Measurements from ENCODE around the gene PBX1. TPM values are rescaled to one million over a fixed set of nuclear protein-coding genes. Genes with fewer than 3 reads are reported as not detected.

The PBX1 gene
- total RNA-seq, 2 donors from 2014 or later = 0.80 to 16.6 TPM

DNA sequence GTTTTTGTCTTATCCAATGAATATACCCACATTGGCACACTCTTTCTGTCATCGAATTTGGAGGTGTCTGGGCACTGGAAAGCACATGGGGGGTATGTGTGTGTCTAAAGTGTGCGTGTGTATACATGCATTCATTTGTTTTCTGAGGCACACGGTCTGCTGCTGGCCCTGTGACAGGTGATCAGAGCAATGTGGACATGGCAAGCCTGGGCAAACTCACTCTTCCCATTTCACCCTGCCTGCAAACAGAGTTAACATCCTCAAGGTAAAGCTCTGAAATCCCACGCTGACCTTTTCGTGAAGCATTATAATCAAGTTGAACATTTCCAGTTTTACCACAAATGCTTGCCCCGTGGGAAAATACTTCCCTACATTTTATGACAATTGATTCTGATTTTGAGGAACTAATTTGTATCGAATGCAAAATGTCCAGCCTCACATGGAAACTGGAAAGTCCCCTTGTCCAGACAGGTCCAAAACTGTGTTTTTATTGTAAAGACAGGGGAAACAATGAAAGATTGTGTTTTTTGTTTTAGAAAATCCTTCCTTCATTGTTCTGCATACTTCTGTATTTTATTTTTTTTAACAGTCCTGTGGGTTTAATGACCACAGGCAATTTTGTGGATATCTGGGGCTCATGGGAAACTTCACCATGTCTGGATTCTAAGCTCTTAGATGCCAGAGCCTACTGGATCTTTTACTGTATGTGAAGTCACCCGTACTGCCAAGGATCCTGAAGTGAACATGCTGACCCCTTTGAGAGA lies 160.9 kb downstream of the PBX1 start:
- Mint-ChIP-seq H3K36me3 (ENCODE audit: low read depth) (no peaks in the 10 kb centered on the region), H3K27me3 (no peaks in the 10 kb centered on the region), H3K4me3 (no peak overlapping the region), H3K27ac (no peak overlapping the region), H3K4me1 (peaks cover 3% of the 10 kb centered on the region)
- DNase-seq = no peak
- ATAC-seq = no peak
- no peaks in the 10 kb centered on the region for H3K9me3 ChIP-seq (ENCODE audit: control insufficient read depth, low read length, poor library complexity, severe bottlenecking)

DNA sequence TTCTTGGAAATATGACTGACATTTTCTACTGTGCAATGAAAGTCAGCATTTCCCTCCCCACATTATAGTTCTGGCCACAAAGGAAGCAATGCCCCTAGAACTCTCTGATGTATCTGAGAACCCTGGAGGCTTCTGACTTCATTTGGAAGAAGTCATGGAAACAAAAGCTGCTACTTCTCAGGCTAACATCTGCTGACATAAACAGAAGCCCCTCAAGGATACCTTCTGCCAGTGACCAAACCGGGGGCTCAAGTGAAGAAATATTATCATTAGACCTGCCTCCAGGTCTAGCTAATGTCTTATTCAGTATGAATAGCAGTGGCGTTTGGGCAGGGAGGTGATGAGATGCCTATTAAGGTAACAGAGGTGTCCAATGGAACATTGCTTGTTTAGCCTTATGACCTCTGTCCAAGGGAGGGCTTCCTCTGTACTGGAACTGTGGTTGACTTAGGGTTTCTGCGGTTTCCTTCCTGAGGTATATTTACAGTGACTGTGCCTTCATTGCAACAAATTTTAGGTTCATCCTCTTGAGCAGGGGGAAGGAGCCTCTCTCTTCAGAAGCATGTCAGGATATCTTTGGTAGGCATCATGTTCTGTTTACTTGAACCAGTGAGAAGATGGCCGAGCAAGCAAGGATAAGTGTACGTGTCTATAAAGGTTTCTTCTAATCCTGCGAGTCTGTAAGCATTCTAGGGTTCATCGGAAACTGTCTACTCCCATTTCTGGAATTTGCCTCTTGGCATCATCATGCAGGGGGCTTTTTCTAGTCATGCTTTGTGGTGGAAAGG lies 161.7 kb downstream of the PBX1 start:
- no peaks in the 10 kb centered on the region for H3K36me3 Mint-ChIP-seq (ENCODE audit: low read depth)
- H3K4me3 Mint-ChIP-seq = no peak overlapping the region
- H3K9me3 ChIP-seq (ENCODE audit: control insufficient read depth, low read length, poor library complexity, severe bottlenecking) = no peaks in the 10 kb centered on the region
- H3K27ac Mint-ChIP-seq = no peak overlapping the region
- peaks cover 3% of the 10 kb centered on the region for H3K4me1 Mint-ChIP-seq
- H3K27me3 Mint-ChIP-seq = no peaks in the 10 kb centered on the region
- DNase-seq (no peak), ATAC-seq (no peak)

DNA sequence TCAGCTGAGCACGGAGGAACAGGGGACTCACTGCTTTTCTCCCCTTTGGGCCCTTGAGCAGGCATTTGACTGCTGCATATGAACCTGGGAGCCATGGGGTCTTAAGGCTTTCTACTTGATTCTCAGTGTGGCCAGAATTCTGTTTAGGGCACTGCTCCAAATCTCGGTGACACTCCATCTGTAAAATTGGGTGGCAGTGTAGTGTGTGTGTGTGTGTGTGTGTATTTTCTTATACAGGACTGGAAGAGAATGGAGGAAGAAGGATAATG lies 162.2 kb downstream of the PBX1 start:
- Mint-ChIP-seq H3K4me3 (no peak overlapping the region), H3K27ac (no peak overlapping the region)

DNA sequence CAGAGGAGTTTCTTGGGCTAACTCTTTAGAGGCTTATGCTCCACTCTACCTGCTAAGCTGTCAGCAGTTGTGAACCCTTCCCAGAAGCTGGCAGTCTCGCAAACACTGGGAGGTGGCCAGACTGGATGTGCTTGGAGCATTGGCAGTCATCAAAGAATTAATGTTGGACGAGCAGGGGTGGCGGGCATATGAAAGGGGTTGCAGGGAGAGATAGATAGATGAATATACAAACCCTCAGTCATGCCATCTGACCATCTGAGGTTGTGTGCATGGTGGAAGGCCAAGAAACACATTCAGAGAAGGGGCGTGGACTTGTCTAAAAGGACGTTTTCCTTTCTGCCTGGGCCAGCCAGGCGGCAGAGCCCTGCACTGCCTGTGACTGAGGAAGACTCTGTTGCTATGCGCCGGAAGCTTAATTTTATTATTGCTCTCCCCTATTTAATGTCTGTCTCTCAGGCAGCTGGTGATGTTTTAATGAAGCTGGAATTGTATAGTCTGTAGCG lies 164.4 kb downstream of the PBX1 start:
- no peak for ATAC-seq
- no peak for DNase-seq
- no peaks in the 10 kb centered on the region for H3K27me3 Mint-ChIP-seq
- no peaks in the 10 kb centered on the region for H3K9me3 ChIP-seq (ENCODE audit: control insufficient read depth, low read length, poor library complexity, severe bottlenecking)
- H3K27ac Mint-ChIP-seq = no peak overlapping the region
- H3K4me3 Mint-ChIP-seq = no peak overlapping the region
- peaks cover 3% of the 10 kb centered on the region for H3K4me1 Mint-ChIP-seq
- H3K36me3 Mint-ChIP-seq (ENCODE audit: low read depth) = no peaks in the 10 kb centered on the region

More for the DNA sequence above, 162.2 kb downstream of the PBX1 start:
- no peaks in the 10 kb centered on the region for H3K27me3 Mint-ChIP-seq
- DNase-seq (no peak), ATAC-seq (no peak)
- H3K4me1 Mint-ChIP-seq = peaks cover 3% of the 10 kb centered on the region
- no peaks in the 10 kb centered on the region for H3K9me3 ChIP-seq (ENCODE audit: control insufficient read depth, low read length, poor library complexity, severe bottlenecking)
- no peaks in the 10 kb centered on the region for H3K36me3 Mint-ChIP-seq (ENCODE audit: low read depth)

DNA sequence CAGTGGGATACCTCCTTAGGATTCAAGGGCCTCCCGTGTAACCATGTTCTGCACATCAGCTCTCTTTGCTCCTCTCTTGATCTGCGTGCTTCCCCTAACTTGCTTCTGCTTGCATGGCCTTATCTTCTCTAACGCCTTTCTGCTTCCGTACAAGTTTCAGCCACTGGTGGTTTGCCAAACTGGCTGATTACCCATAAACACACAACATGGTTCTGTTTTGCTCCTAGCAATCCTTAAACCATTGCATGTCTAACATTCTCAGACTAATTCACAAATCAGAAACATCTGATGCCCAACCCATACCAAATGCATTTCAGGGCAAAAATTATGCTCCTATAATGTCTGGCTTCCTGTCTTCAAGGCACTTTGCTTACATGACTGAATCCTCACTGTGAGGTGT lies 166.4 kb downstream of the PBX1 start:
- ATAC-seq (no peak), DNase-seq (no peak)
- no peak overlapping the region for H3K27ac Mint-ChIP-seq
- H3K9me3 ChIP-seq (ENCODE audit: control insufficient read depth, low read length, poor library complexity, severe bottlenecking) = no peaks in the 10 kb centered on the region
- peaks cover 3% of the 10 kb centered on the region for H3K4me1 Mint-ChIP-seq
- no peak overlapping the region for H3K4me3 Mint-ChIP-seq
- H3K36me3 Mint-ChIP-seq (ENCODE audit: low read depth) = no peaks in the 10 kb centered on the region
- H3K27me3 Mint-ChIP-seq = no peaks in the 10 kb centered on the region

DNA sequence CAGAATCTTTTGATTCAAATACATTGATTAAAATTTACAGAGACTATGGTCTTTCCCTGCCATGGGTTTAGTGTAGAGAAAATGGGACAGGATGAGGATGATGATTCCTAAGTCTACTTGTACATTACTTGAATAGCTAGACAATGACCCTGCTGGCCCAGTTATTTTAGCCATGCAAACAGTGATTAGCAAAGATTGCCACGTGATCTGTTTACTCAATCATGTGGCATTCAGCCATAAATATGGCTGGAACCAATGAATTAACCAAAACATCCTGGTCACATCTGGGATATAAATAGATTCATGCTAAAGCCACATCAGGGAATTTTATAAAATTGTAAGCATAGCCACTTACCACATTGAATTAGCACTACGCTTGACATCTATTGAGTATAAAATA lies 167.3 kb downstream of the PBX1 start:
- Mint-ChIP-seq H3K4me3 (no peak overlapping the region), H3K4me1 (no peaks in the 10 kb centered on the region), H3K27me3 (no peaks in the 10 kb centered on the region), H3K36me3 (ENCODE audit: low read depth) (no peaks in the 10 kb centered on the region), H3K27ac (no peak overlapping the region)
- no peak for DNase-seq
- no peaks in the 10 kb centered on the region for H3K9me3 ChIP-seq (ENCODE audit: control insufficient read depth, low read length, poor library complexity, severe bottlenecking)
- no peak for ATAC-seq

DNA sequence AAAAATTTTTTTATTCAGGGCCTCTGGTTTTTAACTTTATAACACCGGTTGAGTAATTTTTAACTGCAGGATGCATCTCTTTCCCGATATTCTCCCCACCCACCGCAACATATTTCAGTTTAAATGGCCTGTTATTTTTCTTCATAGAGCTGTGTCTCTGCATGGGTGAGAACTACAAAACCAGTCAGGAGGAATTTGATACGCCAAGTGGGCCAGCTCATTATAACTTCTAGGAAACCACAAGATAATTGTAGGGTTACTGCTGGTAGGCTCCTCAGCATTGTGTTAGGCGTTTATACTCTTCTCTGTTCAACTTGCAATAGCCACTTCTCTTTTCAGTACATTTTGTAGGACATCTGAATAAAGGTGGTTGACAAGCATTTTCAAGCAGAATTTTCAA lies 169.7 kb downstream of the PBX1 start:
- Mint-ChIP-seq H3K4me3 (no peak overlapping the region), H3K4me1 (no peaks in the 10 kb centered on the region), H3K36me3 (ENCODE audit: low read depth) (no peaks in the 10 kb centered on the region), H3K27me3 (no peaks in the 10 kb centered on the region), H3K27ac (no peak overlapping the region)
- ATAC-seq = no peak
- no peak for DNase-seq
- no peaks in the 10 kb centered on the region for H3K9me3 ChIP-seq (ENCODE audit: control insufficient read depth, low read length, poor library complexity, severe bottlenecking)

DNA sequence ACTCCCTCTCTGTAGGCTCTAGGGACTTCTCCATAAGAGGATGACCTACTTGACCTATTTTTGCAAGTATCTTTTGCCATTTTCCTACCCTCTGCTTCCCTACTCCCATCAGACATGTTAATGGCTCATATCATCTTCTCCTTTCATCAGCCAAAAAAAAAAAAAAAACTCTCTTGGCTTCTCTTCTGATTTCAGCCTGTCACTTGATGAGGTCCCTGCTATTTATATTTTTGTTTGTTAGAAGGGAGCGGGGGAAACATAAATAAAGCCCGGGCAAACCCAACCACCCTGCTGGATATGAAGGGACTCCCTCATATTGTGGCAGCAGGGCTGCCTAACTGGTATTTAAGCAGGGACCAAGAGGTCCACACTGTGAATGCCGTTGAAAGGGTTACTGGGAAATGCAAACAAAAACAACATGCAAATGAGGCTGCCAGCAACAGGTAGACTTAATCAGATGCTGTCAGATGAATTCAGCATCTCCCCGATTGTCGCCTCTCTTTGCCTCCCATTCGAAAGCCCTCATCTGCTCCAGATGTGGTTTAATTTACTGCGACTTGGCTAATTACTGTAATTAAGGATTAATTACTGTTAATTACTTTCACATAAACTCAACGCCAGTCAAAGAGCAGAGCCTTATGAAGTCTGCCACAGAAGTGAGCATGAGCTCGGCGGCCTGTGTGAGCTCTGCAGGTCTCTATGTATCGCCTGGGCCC lies 172.3 kb downstream of the PBX1 start:
- Mint-ChIP-seq H3K27ac (no peak overlapping the region), H3K36me3 (ENCODE audit: low read depth) (no peaks in the 10 kb centered on the region), H3K27me3 (no peaks in the 10 kb centered on the region), H3K4me1 (no peaks in the 10 kb centered on the region), H3K4me3 (no peak overlapping the region)
- ATAC-seq (no peak), DNase-seq (no peak)
- H3K9me3 ChIP-seq (ENCODE audit: control insufficient read depth, low read length, poor library complexity, severe bottlenecking) = no peaks in the 10 kb centered on the region

DNA sequence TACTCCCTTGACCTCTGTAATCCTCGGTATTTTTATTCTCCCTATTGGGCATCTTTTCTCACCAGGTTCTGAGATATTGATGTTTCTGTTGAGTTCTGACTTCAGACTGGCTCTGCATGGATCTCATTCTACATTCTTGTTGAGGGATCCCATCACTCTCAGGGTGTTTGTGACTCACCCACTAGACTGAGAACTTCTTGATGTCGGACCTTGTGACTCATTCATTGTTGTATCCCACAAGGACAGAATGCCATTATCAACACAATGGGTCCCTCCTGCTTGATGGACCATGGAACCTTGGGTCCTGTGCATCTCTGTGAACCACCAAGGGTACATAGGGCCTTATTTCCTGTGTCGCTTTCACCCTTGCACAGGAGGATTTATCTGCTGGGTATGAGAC lies 174.1 kb downstream of the PBX1 start:
- Mint-ChIP-seq H3K4me3 (no peak overlapping the region), H3K27ac (no peak overlapping the region), H3K4me1 (no peaks in the 10 kb centered on the region), H3K27me3 (no peaks in the 10 kb centered on the region), H3K36me3 (ENCODE audit: low read depth) (no peaks in the 10 kb centered on the region)
- no peaks in the 10 kb centered on the region for H3K9me3 ChIP-seq (ENCODE audit: control insufficient read depth, low read length, poor library complexity, severe bottlenecking)
- DNase-seq = no peak
- no peak for ATAC-seq

DNA sequence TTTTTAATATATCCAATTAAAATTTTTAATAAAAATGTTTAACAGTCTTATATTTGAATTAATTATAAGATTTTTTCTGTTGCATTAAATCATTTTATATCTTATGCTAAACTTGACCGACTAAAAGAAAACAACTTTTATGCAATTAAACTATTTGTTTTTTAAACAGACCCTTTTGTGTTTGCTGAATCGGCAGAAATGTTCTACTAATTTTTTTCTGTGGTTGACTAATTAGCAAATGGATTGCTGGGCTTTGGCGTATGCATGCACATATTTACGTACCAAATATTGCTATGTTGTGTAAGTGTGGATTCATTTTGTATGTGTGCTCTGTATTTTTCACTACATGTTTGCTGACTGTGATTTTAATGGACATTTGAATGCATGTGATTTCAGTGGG lies 174.8 kb downstream of the PBX1 start:
- Mint-ChIP-seq H3K4me1 (no peaks in the 10 kb centered on the region), H3K27ac (no peak overlapping the region), H3K27me3 (no peaks in the 10 kb centered on the region), H3K36me3 (ENCODE audit: low read depth) (no peaks in the 10 kb centered on the region), H3K4me3 (no peak overlapping the region)
- no peaks in the 10 kb centered on the region for H3K9me3 ChIP-seq (ENCODE audit: control insufficient read depth, low read length, poor library complexity, severe bottlenecking)
- DNase-seq = no peak
- ATAC-seq = no peak

DNA sequence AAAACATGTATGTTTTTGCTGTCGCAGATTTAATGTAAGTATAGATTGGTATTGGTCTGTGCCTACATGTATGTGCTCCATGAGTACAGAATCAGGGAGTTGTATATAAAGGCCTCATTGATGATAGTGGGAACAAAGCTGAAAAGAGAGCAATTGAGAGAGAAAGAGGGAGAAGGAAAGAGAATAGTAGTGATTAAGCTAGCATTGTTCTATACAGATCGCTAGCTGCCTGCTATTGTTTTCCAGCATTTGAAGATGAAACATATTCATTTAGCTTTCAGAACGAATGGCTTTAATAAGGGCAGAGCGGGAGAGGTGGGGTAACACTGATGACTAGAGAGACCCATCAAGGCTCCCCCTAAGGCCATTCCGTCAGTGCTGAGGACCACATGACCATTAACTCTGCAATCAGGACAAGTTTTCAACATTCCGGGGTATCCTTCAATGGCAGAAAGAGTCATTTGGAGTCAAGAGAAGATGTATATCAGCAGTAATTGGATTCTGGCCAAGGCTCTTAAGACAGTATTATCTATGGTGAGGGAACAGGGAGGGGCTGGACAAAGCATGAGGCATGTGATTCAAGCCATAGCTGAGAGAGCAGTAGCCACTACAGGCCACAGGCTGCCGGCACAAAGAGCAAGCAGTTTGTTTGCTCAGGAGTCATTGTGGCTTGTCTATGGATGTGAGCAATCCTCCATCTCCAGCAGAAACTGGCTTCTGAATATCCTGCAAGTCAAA lies 176.5 kb downstream of the PBX1 start:
- no peak overlapping the region for H3K27ac Mint-ChIP-seq
- H3K4me1 Mint-ChIP-seq = no peaks in the 10 kb centered on the region
- DNase-seq = no peak
- no peaks in the 10 kb centered on the region for H3K9me3 ChIP-seq (ENCODE audit: control insufficient read depth, low read length, poor library complexity, severe bottlenecking)
- no peaks in the 10 kb centered on the region for H3K27me3 Mint-ChIP-seq
- H3K4me3 Mint-ChIP-seq = no peak overlapping the region
- H3K36me3 Mint-ChIP-seq (ENCODE audit: low read depth) = no peaks in the 10 kb centered on the region
- ATAC-seq = no peak

DNA sequence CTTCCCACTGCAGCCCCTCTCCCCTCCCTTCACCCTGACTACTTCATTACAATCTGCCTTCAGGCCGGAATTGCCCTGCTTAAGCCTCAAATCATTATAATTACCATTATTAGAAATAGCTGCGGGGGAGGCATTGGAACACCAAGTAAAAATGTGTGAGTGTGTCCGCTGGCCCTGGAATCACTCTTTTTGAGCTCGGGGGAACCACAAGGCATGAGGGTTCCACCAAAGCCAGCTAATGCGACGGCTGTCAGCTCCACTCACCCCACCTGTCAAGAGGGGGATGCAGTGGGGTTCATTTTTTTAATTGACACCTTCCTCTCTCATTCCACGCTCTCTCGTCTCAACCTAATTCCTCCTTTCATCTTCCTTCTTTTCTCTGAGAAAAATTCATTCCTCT lies 177.2 kb downstream of the PBX1 start:
- H3K27ac Mint-ChIP-seq = no peak overlapping the region
- no peaks in the 10 kb centered on the region for H3K4me1 Mint-ChIP-seq
- ATAC-seq (no peak), DNase-seq (no peak)
- no peaks in the 10 kb centered on the region for H3K27me3 Mint-ChIP-seq
- no peaks in the 10 kb centered on the region for H3K9me3 ChIP-seq (ENCODE audit: control insufficient read depth, low read length, poor library complexity, severe bottlenecking)
- H3K36me3 Mint-ChIP-seq (ENCODE audit: low read depth) = no peaks in the 10 kb centered on the region
- H3K4me3 Mint-ChIP-seq = no peak overlapping the region

DNA sequence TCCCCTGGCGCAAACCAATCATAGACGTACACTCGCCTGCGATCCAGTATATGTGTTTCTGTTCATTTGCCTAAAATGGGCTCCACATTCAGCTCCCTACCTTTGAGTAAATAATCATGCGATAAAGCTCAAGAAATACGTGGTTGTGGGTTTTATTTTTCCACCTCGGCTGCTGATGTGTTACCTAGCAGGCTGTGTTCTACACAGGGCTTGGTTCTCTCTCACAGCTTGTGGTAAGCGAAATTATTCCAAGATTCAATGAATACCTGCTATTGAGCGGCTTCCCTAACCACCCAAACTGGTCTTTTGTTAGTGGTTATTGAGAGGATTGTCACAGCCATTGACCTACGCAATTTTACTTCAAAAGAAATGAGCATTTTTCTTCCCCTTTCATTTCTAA lies 180.2 kb downstream of the PBX1 start:
- Mint-ChIP-seq H3K36me3 (ENCODE audit: low read depth) (no peaks in the 10 kb centered on the region), H3K4me1 (no peaks in the 10 kb centered on the region), H3K4me3 (no peak overlapping the region), H3K27ac (no peak overlapping the region), H3K27me3 (no peaks in the 10 kb centered on the region)
- no peaks in the 10 kb centered on the region for H3K9me3 ChIP-seq (ENCODE audit: control insufficient read depth, low read length, poor library complexity, severe bottlenecking)
- ATAC-seq = no peak
- DNase-seq = no peak

All from T-helper 17 cell (primary cell).